Mammary epithelial cell (primary cell): Measurements from ENCODE around the gene STMN3.

Experiments used
- EZH2 ChIP-seq: IDR thresholded peaks from 2 replicates; pipeline ENCODE4 v1.6.1; 2012; ENCODE audit warnings: low read length, inconsistent platforms, borderline replicate concordance
- TF ChIP-seq, protein P1 (sequence below), 2 donors: IDR thresholded peaks in 1 of 2; conservative IDR thresholded peaks in 1 of 2; 2 replicates each; pipeline ENCODE4 v1.5.1; 2011 to 2012; ENCODE audit warnings: inconsistent platforms in 2 of 2, low read length in 2 of 2, mild to moderate bottlenecking in 2 of 2, control low read depth in 1 of 2, low read depth in 1 of 2; ENCODE audit not compliant: insufficient read depth in 1 of 2; ENCODE audit errors: extremely low read depth in 1 of 2

DNA sequence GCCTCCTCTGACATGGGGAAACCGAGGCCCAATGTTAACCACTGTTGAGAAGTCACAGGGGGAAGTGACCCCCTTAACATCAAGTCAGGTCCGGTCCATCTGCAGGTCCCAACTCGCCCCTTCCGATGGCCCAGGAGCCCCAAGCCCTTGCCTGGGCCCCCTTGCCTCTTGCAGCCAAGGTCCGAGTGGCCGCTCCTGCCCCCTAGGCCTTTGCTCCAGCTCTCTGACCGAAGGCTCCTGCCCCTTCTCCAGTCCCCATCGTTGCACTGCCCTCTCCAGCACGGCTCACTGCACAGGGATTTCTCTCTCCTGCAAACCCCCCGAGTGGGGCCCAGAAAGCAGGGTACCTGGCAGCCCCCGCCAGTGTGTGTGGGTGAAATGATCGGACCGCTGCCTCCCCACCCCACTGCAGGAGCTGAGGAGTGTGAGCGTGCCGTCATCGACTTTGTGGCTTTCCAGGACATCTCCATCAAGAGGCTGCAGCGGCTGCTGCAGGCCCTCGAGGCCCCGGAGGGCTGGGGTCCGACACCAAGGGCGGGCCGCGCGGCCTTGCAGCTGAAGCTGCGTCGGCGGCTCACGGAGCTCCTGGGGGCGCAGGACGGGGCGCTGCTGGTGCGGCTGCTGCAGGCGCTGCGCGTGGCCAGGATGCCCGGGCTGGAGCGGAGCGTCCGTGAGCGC is 44.8 kb upstream of the STMN3 start:
- TF ChIP-seq, protein P1, sequence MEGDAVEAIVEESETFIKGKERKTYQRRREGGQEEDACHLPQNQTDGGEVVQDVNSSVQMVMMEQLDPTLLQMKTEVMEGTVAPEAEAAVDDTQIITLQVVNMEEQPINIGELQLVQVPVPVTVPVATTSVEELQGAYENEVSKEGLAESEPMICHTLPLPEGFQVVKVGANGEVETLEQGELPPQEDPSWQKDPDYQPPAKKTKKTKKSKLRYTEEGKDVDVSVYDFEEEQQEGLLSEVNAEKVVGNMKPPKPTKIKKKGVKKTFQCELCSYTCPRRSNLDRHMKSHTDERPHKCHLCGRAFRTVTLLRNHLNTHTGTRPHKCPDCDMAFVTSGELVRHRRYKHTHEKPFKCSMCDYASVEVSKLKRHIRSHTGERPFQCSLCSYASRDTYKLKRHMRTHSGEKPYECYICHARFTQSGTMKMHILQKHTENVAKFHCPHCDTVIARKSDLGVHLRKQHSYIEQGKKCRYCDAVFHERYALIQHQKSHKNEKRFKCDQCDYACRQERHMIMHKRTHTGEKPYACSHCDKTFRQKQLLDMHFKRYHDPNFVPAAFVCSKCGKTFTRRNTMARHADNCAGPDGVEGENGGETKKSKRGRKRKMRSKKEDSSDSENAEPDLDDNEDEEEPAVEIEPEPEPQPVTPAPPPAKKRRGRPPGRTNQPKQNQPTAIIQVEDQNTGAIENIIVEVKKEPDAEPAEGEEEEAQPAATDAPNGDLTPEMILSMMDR (conservative IDR thresholded peaks at IDR 0.05 in 1 of 2, IDR thresholded peaks at IDR 0.05 in 1 of 2; ENCODE audit: extremely low read depth in 1 of 2, insufficient read depth in 1 of 2, low read depth in 1 of 2, low read length in 2 of 2), result no peak
- TF ChIP-seq EZH2, result no peak
